Pancreas (tissue), 10 donors: ENCODE measurements around the gene GPR146. TPM values are rescaled to one million over a fixed set of nuclear protein-coding genes. Genes with fewer than 3 reads are reported as not detected.

Experiments used
- ATAC-seq, 4 donors: fragments of 200-7000 bp; cut with Tn5 transposase; one replicate each; pipeline versions ENCODE4 v1.8.0 to v1.9.1; 2020; ENCODE audit warnings: mild to moderate bottlenecking in 4 of 4, moderate library complexity in 4 of 4
- DNase-seq, 6 donors: peaks; one replicate each; pipeline ENCODE4 v3.0.0-alpha.2; 2020
- FAIRE-seq: peaks from 2 replicates; lab custom pipeline; 2012; peaks lifted over from hg19 to GRCh38; lab: Jason Lieb, UNC
- H3K27ac ChIP-seq, 4 donors: fragments of 200-600 bp; sonication (generic); 1 replicate in 3 of 4; 2 replicates in 1 of 4; pipeline versions ENCODE4 v1.5.0 to v1.8.0; 2020
- H3K27me3 ChIP-seq, 4 donors: fragments of 200-600 bp; one replicate each; pipeline ENCODE4 v1.8.0; 2021
- H3K36me3 ChIP-seq, 3 donors: fragments of 200-600 bp; sonication (generic) in 1 of 3; one replicate each; pipeline versions ENCODE4 v1.5.0 to v1.8.0; 2020 to 2021
- H3K4me1 ChIP-seq, 3 donors: fragments of 200-600 bp; one replicate each; pipeline ENCODE4 v1.8.0; 2021
- H3K4me3 ChIP-seq, 4 donors: fragments of 200-600 bp; sonication (generic) in 2 of 4; one replicate each; pipeline versions ENCODE4 v1.5.0 to v1.8.0; 2020 to 2021
- H3K9me3 ChIP-seq, 4 donors: fragments of 200-600 bp; one replicate each; pipeline ENCODE4 v1.8.0; 2021
- CTCF ChIP-seq, 4 donors: fragments of 200-600 bp; sonication (generic) in 3 of 4; IDR thresholded peaks; one replicate each; pipeline versions ENCODE4 v1.5.0 to v1.8.0; 2021; ENCODE audit warnings: antibody characterized with exemption in 4 of 4
- WGBS, 2 donors: extraction: QIAGEN DNeasy Blood & Tissue Kit; methylation state at CpG; one replicate each; pipeline ENCODE4 v1.1.7; 2013; 5-methylcytosine and 5-hydroxymethylcytosine counted together
- intact Hi-C, 3 donors: fragments of 100-400 bp; cut with DNase I; formaldehyde crosslinking; loops; one replicate each; pipeline versions ENCODE4 v1.11.1 to v1.14.2; 2022
- polyA plus RNA-seq, 2 donors: library from polyadenylated mRNA; stranded (reverse); fragments of 200-250 nt; gene quantifications; one replicate each; pipeline ENCODE4 v1.2.3, GENCODE V29; 2013
- total RNA-seq, 6 donors: library from RNA; stranded (reverse); fragmentation: NEBNext Ultra II Directional in 4 of 6; extraction: Animal tissue kit (Norgen Biotek cat#: 25700) in 4 of 6; gene quantifications; one replicate each; pipeline versions ENCODE4 v1.2.1 to v1.2.4, GENCODE V29; 2021 to 2023
- donor health status: healthy with polysubstance abuse.
- donor health status: DM: no; HTN: no; CAD: no; lungs with moderate emphysema.
- donor health status: DM: no; HTN: no; CAD: no.
- donor health status: control.
- donor health status: control.
- donor health status: Bipolar disorder and iron deficiency.
- donor health status: DM: yes; HTN: yes; CAD: no.
- donor health status: DM: no; HTN: no; CAD: no.
- donor health status: DM: no; HTN: no; CAD: no.
- donor health status: DM: yes; HTN: yes; CAD: no.

The GPR146 gene
- total and polyA plus RNA-seq, 8 donors, result 3.4 to 6.5 (median 4.1) TPM

GRCh38 chr7:1054861-1055450 is 10.6 kb downstream of the GPR146 start:
- peak in 1 of 6 donors; percentile 39 for DNase-seq
- intact Hi-C loops, result loop anchor here in 1 of 3 donors (10.0 kb wide), 1 partner anchor 150 kb away; no protein-coding TSS in a partner anchor
- 77 to 79% methylated on average over 32 of the region's 32 CpGs for WGBS, 2 donors
- no peak for FAIRE-seq
- H3K27me3 ChIP-seq, result no peaks in the 10 kb centered on the region
- peak overlapping the region in 1 of 4 donors; percentile 0 for H3K27ac ChIP-seq
- peaks cover 0 to 5% (median 0%) of the 10 kb centered on the region in 3 donors for H3K36me3 ChIP-seq
- no peak overlapping the region for H3K4me3 ChIP-seq
- peak in 2 of 4 donors; percentile 15 to 32 for ATAC-seq
- H3K9me3 ChIP-seq, result no peaks in the 10 kb centered on the region
- no peak for TF ChIP-seq CTCF (IDR thresholded peaks at IDR 0.05)
- H3K4me1 ChIP-seq, result no peaks in the 10 kb centered on the region

- peaks cover 0 to 5% (median 0%) of the 10 kb centered on the region in 3 donors for H3K36me3 ChIP-seq
- no peak for TF ChIP-seq CTCF (IDR thresholded peaks at IDR 0.05)
- 78 to 90% methylated on average over 15 of the region's 15 CpGs for WGBS, 2 donors
- H3K4me1 ChIP-seq, result peaks cover 0 to 6% (median 0%) of the 10 kb centered on the region in 3 donors
- H3K4me3 ChIP-seq, result peak overlapping the region in 1 of 4 donors; percentile 5
- no peaks in the 10 kb centered on the region for H3K9me3 ChIP-seq
- no peaks in the 10 kb centered on the region for H3K27me3 ChIP-seq
- no peak for FAIRE-seq
- no peak overlapping the region for H3K27ac ChIP-seq
- intact Hi-C loops, result loop anchor here in 1 of 3 donors (10.0 kb wide), 1 partner anchor 151 kb away; no protein-coding TSS in a partner anchor
- ATAC-seq, result no peak
- peak in 2 of 6 donors; percentile 20 to 74 for DNase-seq
Measured at GRCh38 chr7:1055491-1055955, 11.2 kb downstream of the GPR146 start.

DNA sequence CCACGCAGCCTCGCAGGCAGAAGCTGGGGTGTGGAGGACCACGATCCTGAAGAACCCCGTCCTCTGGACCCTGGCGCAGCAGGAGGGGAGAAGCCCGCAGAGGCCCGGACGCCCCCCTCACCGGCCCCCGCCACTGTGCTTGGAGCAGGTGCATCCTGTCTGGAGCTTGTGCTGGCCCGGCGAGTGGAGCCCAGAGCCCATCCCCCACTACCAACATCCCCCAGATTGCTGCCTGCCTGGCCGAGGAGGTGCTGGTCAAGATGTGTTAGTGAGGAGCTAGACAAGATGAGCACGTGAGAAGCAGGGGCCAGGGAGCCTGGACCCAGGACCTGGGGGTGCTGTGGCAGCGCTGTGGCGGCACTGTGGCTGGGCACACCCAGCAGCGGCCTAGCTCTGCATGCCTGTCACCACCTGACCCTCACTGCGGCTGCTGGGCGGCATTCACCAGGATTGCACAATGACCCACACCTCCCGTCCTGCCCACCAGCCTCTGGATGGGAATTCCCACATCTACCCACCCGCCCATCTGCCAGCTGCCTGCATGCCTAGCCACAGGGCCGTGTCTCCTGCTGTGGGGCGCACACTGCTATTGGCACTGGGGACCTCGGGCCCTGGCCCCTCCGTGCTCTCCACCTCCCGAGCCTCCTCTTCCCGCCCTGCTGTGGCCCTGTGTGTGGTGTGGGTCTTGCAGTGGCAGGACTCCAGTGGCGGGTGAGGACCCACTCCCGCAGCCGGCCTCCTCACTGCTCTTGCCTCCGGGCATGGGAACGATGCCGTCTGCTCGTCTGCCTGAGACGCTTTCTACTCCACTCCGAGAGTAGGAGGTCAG is 11.8 kb downstream of the GPR146 start:
- Histone ChIP-seq H3K27ac (no peak overlapping the region), H3K9me3 (no peaks in the 10 kb centered on the region), H3K4me3 (peak overlapping the region in 1 of 4 donors; percentile 5), H3K36me3 (peaks cover 0 to 5% (median 0%) of the 10 kb centered on the region in 3 donors), H3K4me1 (peaks cover 0 to 9% (median 0%) of the 10 kb centered on the region in 3 donors), H3K27me3 (no peaks in the 10 kb centered on the region)
- no peak for FAIRE-seq
- WGBS, 2 donors, result 82 to 86% methylated on average over 29 to 36 of the region's 36 CpGs
- intact Hi-C loops, result loop anchor here in 1 of 3 donors (10.0 kb wide), 1 partner anchor 151 kb away; no protein-coding TSS in a partner anchor
- peak in 2 of 6 donors; percentile 41 to 73 for DNase-seq
- peak in 1 of 4 donors; percentile 4 for ATAC-seq
- no peak for TF ChIP-seq CTCF (IDR thresholded peaks at IDR 0.05)

DNA sequence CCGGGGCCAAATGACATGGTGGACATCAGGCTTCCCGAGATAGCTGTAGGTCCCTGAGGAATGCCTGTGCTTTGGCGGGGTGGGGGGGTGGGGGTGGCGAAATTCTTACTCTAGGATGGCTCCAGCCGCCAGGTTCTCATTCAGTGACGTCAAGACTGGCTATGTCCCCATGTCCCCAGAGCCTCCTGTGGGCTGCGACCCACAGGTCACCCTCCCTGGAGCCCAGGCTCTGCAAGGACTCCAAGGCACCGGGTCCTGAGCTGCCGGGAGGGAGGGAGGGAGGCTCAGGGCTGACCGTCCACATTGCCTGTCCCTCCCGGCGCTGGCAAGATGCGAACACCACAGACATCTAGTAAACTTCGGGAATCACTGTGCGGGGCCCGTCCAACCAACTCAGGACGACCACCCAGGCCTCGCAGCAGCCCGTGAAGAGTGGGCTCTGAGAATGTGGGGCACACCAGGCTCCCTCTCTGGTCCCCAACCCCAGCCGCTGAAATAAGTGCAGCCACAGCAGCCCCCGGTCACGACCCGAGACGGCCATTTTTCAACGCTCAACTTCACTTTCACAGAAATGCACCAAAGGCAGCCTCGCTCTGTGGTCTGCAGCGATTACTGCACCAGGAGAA is 12.6 kb downstream of the GPR146 start:
- no peak overlapping the region for H3K27ac ChIP-seq
- WGBS, 2 donors, result 90 to 94% methylated on average over 27 of the region's 27 CpGs
- peaks cover 0 to 9% (median 0%) of the 10 kb centered on the region in 3 donors for H3K4me1 ChIP-seq
- no peaks in the 10 kb centered on the region for H3K9me3 ChIP-seq
- no peak for TF ChIP-seq CTCF (IDR thresholded peaks at IDR 0.05)
- no peak overlapping the region for H3K4me3 ChIP-seq
- FAIRE-seq, result no peak
- ATAC-seq, result no peak
- intact Hi-C loops, result loop anchor here in 1 of 3 donors (10.0 kb wide), 1 partner anchor 152 kb away; no protein-coding TSS in a partner anchor
- peak in 2 of 6 donors; percentile 23 to 63 for DNase-seq
- no peaks in the 10 kb centered on the region for H3K27me3 ChIP-seq
- H3K36me3 ChIP-seq, result peaks cover 0 to 5% (median 0%) of the 10 kb centered on the region in 3 donors
